Measurements from ENCODE around the gene PSIP1.

DNA sequence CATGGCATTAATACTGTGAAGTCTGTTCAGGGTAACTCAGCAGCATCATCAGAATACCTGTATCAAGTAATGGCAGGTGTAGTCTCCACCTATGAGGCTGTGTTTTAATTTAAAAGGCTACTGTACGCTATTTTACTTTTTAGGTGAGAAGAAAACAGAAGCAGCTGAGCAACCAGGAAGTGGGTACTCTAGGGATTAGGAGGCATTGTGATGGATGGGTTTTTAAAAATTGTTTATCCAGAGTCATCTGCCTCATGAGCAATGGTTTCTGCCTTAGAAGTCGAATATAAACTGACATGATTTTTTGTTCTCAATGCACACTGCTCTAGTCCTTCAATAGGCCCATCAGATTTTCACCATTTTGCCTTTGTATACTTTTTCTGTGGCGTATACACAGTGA lies 42.6 kb downstream of the PSIP1 start:
- TF ChIP-seq, protein P1, sequence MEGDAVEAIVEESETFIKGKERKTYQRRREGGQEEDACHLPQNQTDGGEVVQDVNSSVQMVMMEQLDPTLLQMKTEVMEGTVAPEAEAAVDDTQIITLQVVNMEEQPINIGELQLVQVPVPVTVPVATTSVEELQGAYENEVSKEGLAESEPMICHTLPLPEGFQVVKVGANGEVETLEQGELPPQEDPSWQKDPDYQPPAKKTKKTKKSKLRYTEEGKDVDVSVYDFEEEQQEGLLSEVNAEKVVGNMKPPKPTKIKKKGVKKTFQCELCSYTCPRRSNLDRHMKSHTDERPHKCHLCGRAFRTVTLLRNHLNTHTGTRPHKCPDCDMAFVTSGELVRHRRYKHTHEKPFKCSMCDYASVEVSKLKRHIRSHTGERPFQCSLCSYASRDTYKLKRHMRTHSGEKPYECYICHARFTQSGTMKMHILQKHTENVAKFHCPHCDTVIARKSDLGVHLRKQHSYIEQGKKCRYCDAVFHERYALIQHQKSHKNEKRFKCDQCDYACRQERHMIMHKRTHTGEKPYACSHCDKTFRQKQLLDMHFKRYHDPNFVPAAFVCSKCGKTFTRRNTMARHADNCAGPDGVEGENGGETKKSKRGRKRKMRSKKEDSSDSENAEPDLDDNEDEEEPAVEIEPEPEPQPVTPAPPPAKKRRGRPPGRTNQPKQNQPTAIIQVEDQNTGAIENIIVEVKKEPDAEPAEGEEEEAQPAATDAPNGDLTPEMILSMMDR (conservative IDR thresholded peaks at IDR 0.05 in 1 of 2, IDR thresholded peaks at IDR 0.05 in 1 of 2; ENCODE audit: extremely low read depth in 1 of 2, insufficient read depth in 1 of 2, low read depth in 1 of 2, low read length in 2 of 2): no peak
- TF ChIP-seq EZH2 (IDR thresholded peaks at IDR 0.05; ENCODE audit: borderline replicate concordance, low read length): no peak
